A549 treated with DMSO at 1 μM for 4 hours (cell line): ENCODE results near the gene PTPRF. TPM values are rescaled to one million over a fixed set of nuclear protein-coding genes. Genes with fewer than 3 reads are reported as not detected.

Experiments
- total RNA-seq: library from RNA; stranded (reverse); fragments of 200-300 nt; extraction: Qiagen RNA extraction; gene quantifications from 5 replicates; pipeline ENCODE4 v1.2.3, GENCODE V29; 2022; ENCODE audit warnings: low read depth

PTPRF gene
- total RNA-seq: 86.6 to 120 TPM (median 108 TPM) in 5 replicates

DNA sequence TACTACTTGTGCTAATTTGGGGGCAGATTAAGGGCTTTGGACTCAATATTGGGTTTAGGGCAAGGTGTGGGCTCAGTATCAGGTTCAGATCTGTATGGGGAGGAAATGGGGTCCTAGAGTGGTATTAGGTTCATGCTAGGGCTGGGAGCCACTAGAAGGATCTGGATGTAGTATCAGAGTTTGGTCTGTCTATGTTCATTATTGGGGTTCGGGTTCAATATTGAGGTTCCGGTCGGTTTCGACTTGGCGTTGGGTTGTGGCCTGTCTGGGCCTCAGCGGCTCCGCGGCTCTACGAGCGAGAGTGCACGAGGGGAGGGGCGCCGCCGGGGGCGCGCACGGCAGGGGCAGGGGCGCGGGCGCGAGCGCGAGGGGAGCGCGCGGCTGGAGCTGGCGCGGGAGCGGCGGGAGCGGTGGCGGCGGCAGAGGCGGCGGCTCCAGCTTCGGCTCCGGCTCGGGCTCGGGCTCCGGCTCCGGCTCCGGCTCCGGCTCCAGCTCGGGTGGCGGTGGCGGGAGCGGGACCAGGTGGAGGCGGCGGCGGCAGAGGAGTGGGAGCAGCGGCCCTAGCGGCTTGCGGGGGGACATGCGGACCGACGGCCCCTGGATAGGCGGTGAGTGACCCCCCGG is at the start of gene PTPRF:
PTPRF (plus strand) TSS at position 401 of the 624 bp plus-strand sequence. CDS start 14,193 bp downstream, outside the sequence.

Other genes with a start within 250 kb of the PTPRF start
- gene C1orf210, start 245.3 kb upstream of the PTPRF start, total RNA-seq: not detected in 5 replicates
- 0.02 to 0.09 TPM in 2 of 5 replicates, not detected in the others for gene TIE1, start 229.9 kb upstream of the PTPRF start, total RNA-seq
- gene MPL, start 193.1 kb upstream of the PTPRF start, total RNA-seq: 0.26 TPM in 1 of 5 replicates, not detected in the others
- 168 to 216 TPM (median 190 TPM) in 5 replicates for gene CDC20, start 171.9 kb upstream of the PTPRF start, total RNA-seq
- 138 to 168 TPM (median 144 TPM) in 5 replicates for gene ELOVL1, start 162.9 kb upstream of the PTPRF start, total RNA-seq
- gene MED8, start 141.1 kb upstream of the PTPRF start, total RNA-seq: 35.0 to 38.6 TPM (median 37.4 TPM) in 5 replicates
- gene SZT2, start 141.0 kb upstream of the PTPRF start, total RNA-seq: 4.7 to 8.4 TPM (median 8.2 TPM) in 5 replicates
- gene HYI, start 77.0 kb upstream of the PTPRF start, total RNA-seq: 13.3 to 16.7 TPM (median 13.9 TPM) in 5 replicates
- gene KDM4A, start 119.3 kb downstream of the PTPRF start, total RNA-seq: 15.6 to 18.0 TPM (median 17.4 TPM) in 5 replicates
- 2.2 to 3.4 TPM (median 2.2 TPM) in 5 replicates for gene ST3GAL3, start 176.7 kb downstream of the PTPRF start, total RNA-seq